Testis (tissue), 2 donors: ENCODE measurements around the gene TASOR.
A peak's percentile ranks its signal among the peaks of the same experiment; 100 is the strongest.

Experiments used
- CTCF ChIP-seq, 3 experiments: fragments of 450-650 bp in 2 of 3; fragments of 200-600 bp in 1 of 3; sonication (generic) in 1 of 3; IDR thresholded peaks; one replicate each; pipeline ENCODE4 v1.5.1; 2016 to 2019; ENCODE audit warnings: antibody characterized with exemption in 3 of 3, mild to moderate bottlenecking in 2 of 3, moderate library complexity in 1 of 3
- POLR2A ChIP-seq: fragments of 450-650 bp; IDR thresholded peaks from one replicate; pipeline ENCODE4 v1.6.1; 2017; ENCODE audit warnings: antibody characterized with exemption, mild to moderate bottlenecking, moderate library complexity

GRCh38 chr3:56702490-56703315, 19.6 kb upstream of the TASOR start:
- TF ChIP-seq POLR2A (no peak), CTCF (IDR thresholded peaks at IDR 0.05) (peak; percentile 83 to 90 (median 86))
